Fibroblast of skin of scalp (primary cell): Measurements from ENCODE around the gene PRR14. TPM values are rescaled to one million over a fixed set of nuclear protein-coding genes. Genes with fewer than 3 reads are reported as not detected.

ENCODE experiments used
- DNase-seq: peaks from one replicate; pipeline ENCODE4 v3.0.0-alpha.2; 2013
- polyA plus RNA-seq, 2 experiments: library from polyadenylated mRNA; unstranded; fragments of 120-200 nt; gene quantifications; one replicate each; pipeline ENCODE4 v1.2.1, GENCODE V29; 2013; ENCODE audit not compliant: insufficient read length in 2 of 2

The PRR14 gene
- 26.9 TPM for polyA plus RNA-seq (2013, experiment 1 of 2; ENCODE audit: insufficient read length)
- polyA plus RNA-seq (2013, experiment 2 of 2; ENCODE audit: insufficient read length): 27.6 TPM

- DNase-seq: peak; percentile 100
Measured at GRCh38 chr16:30650369-30651123, at the start of gene PRR14. Gene PRR14 (plus strand): TSS chr16:30650960. CDS start chr16:30651646, 686 bp downstream.

GRCh38 chr16:30601966-30602365 is 48.8 kb upstream of the PRR14 start:
- no peak for DNase-seq

GRCh38 chr16:30602616-30603277 is 48.0 kb upstream of the PRR14 start:
- DNase-seq: peak; percentile 22

DNA sequence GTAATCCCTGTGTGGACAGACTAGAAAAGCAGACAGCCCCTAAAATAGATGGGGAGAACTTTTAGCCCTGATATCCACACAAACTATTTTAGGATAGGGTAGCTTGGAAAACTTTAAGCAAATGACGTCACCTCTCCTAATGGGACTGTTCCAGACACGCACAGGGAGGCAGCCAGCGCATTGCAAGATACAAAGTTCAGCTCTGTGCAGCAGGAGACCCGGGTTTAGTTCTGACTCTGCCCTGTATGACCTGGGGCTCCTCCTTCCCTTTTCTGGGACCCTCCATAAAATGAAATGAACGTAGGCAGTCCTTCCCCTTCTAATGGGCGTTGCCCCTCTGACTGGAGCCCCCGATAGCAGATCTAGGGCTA is 46.8 kb upstream of the PRR14 start:
- DNase-seq: no peak

DNA sequence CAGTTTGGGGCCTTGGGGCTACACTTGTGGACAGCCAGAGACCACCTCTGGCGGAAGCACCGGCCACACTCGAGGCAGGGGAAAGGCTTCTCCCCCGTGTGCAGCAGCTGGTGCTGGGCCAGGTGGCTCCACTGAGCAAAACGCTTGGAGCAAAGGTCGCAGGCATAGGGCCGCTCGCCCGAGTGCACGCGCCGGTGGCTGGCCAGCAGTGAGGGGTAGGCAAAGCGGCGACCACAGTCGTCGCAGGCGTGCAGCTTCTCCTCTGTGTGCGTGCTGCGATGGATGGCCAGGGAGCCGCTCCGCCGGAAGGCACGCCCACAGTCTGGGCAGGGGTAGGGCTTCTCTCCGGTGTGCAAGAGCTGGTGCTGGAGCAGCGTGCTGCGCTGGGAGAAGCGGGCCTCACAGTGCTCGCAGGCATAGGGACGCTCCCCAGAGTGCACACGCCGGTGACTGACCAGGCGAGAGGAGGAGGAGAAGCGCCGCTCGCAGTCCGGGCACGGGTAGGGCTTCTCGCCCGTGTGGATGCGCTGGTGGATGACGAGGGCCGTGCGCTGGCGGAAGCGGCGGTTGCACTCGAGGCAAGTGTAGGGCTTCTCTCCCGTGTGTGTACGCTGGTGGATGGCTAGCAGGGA is 46.3 kb upstream of the PRR14 start:
- no peak for DNase-seq

- DNase-seq: no peak
Measured at GRCh38 chr16:30605158-30605557, 45.6 kb upstream of the PRR14 start.

- no peak for DNase-seq
Measured at GRCh38 chr16:30606004-30606403, 44.8 kb upstream of the PRR14 start.

GRCh38 chr16:30609002-30609925 is 41.5 kb upstream of the PRR14 start:
- DNase-seq: peak; percentile 44

DNA sequence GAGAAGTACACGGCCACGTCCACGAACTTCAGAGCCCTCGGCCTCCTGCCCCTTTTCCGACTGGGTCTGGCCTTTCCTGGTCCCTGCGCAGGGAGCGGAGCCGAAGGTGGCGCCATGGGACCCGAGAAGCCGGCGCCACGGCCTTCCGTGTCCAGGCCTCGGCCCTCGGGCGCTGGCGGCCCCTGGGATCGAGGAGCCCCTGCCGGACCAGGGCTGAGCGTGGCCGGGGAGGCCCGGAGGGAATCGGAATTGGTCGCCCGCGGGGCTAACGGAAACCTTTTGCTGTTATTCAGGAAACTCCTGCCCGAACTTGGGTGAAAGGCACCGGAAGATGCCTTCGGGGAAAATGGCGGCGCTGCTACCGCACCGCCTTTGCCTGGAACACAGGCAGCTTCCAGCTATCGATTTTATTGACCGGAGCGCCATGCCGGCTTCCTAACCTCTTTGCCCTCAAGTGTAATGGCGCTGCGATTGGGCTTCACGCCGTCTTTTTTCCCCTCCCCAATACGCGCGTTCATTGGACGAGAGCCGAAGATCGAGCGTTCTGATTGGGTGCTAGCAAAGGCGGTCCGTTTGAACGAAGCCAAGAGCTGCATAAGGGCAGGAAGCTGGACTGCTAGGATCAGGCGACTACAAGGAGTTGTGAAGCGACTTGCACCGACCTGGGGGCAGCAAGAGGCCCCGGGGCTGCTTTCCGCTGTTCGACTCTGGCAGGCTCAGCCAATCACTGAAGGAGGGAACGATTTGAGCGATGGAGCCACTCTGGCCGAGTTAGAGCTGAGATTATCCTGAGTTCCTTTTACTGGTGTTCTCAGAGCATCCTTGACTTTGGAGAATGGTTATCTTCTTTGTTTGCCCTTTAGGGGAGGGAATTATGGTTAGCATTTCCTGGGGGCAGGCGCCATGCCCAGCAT is 40.6 kb upstream of the PRR14 start, which contains the start of gene ZNF689:
Gene ZNF689, minus strand, starts transcription at position 464 of the 914 bp plus-strand sequence. Its CDS starts 348 bp downstream, at position 116.
- DNase-seq: peak; percentile 98

DNA sequence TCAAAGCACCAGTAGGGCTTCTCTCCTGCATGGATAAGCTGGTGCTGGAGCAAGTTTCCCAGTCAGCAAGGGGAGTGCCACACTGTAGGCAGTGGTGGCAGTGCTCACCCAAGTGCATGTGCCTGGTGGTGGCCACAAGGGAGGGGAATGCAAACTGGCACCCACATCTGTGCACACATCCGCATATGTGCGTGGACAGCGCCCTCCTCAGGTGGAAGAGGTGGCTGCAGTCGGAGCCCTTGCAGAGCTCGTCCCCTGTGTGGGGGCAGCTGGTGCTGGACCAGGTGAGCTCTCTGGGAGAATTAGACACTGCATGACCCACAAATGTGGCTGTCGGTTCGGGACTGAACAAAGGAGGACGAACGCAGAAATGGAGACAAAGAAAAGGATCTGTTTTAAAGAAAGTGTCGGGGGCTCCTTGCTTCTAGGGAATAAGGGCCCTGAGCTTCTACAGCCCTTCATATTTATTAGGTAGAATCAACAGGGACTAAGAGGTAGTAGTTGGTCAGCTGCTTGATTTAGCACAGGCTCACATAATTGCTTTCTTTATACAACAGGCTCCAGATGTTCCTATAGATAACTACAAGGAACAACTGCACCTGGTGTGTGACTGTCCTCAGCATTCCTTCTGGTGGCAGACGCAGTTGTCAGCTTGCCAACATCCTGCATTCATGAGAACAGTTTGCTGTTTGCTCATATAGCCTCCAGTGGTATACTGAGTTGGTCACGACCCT is 35.2 kb upstream of the PRR14 start:
- peak; percentile 18 for DNase-seq

- no peak for DNase-seq
Measured at GRCh38 chr16:30619202-30619601, 31.6 kb upstream of the PRR14 start.

DNA sequence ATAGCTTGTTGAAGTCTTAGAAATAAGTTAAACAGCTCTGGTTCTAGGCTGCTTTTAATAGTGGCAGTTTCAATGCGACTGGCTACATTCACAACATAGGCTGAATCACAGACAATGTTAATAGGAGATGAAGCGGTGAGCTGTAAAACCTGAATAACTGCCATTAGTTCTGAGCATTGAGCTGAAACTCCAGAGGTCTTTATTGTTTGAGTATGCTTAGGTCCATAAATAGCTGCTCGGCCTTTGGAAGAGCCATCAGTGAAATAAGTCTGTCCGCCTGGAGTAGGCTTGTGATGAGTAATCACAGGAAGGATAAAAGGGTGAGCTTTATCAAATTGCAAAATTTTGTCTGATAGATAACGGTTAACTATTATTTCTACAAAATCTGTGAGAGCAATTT is 31.1 kb upstream of the PRR14 start:
- no peak for DNase-seq

- DNase-seq: no peak
Measured at GRCh38 chr16:30620169-30620568, 30.6 kb upstream of the PRR14 start.

DNA sequence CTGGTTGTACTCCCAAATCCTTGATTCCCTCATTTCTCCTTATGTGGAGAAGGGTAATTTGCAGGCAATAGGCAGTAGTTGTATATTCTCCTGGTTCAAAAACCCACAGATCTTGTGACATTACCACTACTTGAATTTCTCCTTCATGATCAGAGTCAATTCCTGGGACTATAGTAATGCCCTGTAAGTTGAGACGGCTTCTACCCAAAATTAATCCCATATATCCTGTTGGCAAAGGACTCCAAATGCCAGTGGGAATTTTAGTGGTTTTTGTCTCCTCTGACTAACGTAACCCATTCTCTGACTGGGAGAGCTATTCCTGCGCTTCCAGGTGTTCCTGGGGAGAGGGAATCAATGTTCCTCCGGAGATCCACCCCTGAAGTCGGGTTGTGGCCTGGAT is 29.0 kb upstream of the PRR14 start:
- DNase-seq: peak; percentile 82

- DNase-seq: no peak
Measured at GRCh38 chr16:30622455-30623032, 28.2 kb upstream of the PRR14 start.

- DNase-seq: no peak
Measured at GRCh38 chr16:30623536-30624283, 27.1 kb upstream of the PRR14 start.

GRCh38 chr16:30626236-30626635 is 24.5 kb upstream of the PRR14 start:
- DNase-seq: no peak

DNA sequence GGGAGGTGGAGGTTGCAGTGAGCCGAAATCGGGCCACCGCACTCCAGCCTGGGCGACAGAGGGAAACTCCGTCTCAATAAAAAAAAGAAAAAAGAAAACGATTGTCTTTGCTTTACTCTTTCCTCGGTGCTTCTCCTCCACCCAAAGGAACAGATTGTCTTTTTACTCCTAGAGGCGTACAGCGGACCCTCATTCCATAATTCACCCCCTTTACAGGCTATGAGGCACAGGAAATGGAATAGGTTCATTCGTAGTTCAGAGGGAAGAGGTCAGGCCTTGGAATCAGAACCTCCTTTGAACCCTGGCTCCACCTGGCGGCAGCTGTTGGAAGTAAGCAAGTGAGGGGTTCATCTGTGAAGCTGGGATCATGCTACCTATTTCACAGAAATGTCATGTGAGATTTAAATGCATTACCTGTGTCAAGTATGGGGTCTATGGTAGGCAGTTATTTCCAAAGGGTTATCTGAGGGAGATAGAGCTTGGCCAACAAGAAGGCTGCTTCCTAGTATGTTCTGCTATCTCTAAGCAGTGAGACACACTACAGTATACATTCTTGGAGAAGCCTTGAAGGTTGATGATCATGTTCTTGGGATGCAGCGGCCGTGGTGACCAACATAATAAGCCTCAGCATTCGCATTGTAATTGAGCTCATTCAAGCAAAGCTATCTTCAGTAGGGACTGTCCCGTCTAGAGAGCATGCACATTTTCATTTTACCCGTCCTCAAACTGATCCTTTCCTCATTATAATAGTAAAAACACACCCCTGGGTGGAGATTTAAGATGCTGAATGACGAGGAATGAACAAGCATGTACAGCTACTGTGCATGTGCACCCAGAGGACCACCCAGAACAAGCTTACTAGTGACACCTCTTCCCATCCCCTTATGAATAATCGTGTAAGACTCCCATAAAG is 21.9 kb upstream of the PRR14 start:
- peak; percentile 77 for DNase-seq
